Retina (tissue), 1 donor: ENCODE results near the gene SIGLEC14.
"Not testable (repeated sequence)": the region's sequence is repeated elsewhere in the genome, so short reads cannot be mapped to it uniquely, and the experiment has no call there.

Source experiments
- DNase-seq: peaks from one replicate; pipeline ENCODE4 v3.0.0-alpha.2; 2016

Gene SIGLEC14, protein sequence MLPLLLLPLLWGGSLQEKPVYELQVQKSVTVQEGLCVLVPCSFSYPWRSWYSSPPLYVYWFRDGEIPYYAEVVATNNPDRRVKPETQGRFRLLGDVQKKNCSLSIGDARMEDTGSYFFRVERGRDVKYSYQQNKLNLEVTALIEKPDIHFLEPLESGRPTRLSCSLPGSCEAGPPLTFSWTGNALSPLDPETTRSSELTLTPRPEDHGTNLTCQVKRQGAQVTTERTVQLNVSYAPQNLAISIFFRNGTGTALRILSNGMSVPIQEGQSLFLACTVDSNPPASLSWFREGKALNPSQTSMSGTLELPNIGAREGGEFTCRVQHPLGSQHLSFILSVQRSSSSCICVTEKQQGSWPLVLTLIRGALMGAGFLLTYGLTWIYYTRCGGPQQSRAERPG

GRCh38 chr19:51646730-51647129 lies at the start of gene SIGLEC14:
TSS of gene SIGLEC14 (minus strand) at chr19:51646825. CDS start at chr19:51646759, 66 bp downstream.
- not testable (repeated sequence) for DNase-seq

GRCh38 chr19:51695702-51696315 lies 49.2 kb upstream of the SIGLEC14 start:
- no peak for DNase-seq

DNA sequence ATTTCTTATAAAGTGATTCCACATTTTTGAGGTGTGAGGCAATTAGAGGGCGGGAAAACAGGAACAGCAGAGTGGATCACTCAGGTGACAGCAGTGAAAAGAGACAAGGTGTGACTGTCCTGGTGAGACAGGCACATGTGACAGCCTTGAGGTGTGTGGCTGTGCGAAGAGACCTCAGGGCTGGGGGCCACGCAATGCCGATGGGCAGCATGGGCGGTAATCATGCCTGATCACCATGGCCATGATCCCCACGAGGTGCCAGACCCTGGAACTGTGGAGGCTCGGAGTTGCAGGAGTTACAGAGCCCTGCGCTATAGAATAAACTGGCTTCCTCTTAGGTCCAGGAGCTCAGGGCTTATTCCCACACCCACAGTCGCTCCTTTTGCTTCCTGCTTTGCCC lies 48.5 kb upstream of the SIGLEC14 start:
- DNase-seq = no peak

DNA sequence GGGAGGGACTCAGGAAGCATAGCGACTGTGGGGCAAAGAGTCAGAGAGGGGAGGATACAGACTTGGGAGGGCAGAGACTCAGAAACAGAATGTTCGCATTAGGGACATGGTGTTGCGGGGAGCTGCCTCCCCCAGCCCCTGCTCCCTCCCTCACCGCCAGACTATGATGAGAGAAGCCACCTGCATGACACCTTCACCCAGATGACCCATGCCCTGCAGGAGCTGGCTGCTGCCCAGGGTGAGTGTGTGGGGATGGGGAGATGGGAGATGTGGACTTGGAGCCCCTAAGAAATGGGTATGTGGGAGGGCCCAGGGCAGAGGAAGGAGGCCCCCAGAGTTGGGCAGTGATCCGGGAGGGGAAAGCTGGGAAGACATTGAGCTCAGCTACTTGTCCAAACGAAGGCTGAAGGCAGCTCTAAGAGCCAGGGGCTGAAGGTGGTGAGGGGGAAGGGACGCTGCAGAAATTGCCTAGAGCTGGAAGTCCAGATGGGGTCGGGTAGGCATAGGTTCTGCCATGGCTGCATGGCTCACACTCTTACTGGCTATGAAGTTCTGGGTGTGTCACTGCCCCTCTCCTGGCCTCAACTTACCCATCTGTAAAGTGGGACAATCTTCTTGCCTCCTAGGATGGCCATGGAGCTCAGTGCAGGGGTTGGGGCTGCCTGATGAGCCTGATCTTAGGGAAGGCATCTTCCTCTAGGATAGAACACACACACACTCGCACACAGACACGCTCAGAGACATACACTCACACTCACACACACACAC lies 47.9 kb upstream of the SIGLEC14 start:
- no peak for DNase-seq

- no peak for DNase-seq
These were observed 47.2 kb upstream of the SIGLEC14 start for GRCh38 chr19:51693819-51694218.

DNA sequence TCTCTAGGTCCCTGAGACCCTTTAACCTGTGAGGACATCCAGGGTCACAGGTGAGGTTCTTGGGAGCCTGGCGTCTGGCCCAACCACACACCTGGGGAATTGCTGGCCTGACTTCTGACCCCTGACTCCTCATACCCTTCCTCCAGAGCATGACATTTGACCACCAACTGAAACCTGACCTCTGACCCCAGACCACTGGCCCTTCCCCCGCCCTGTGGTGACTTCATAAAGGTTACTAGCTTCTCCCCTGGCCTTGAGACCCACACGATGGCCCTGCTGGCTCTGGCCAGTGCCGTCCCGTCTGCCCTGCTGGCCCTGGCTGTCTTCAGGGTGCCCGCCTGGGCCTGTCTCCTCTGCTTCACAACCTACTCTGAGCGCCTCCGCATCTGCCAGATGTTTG lies 46.6 kb upstream of the SIGLEC14 start, which contains the start of gene SPACA6:
Gene SPACA6 (plus strand): TSS at position 71 of the 400 bp plus-strand sequence. CDS start 197 bp downstream, at position 268.
- no peak for DNase-seq

GRCh38 chr19:51692468-51692867 lies 45.8 kb upstream of the SIGLEC14 start:
- no peak for DNase-seq

GRCh38 chr19:51691584-51692428 lies 45.2 kb upstream of the SIGLEC14 start:
- DNase-seq = no peak

DNA sequence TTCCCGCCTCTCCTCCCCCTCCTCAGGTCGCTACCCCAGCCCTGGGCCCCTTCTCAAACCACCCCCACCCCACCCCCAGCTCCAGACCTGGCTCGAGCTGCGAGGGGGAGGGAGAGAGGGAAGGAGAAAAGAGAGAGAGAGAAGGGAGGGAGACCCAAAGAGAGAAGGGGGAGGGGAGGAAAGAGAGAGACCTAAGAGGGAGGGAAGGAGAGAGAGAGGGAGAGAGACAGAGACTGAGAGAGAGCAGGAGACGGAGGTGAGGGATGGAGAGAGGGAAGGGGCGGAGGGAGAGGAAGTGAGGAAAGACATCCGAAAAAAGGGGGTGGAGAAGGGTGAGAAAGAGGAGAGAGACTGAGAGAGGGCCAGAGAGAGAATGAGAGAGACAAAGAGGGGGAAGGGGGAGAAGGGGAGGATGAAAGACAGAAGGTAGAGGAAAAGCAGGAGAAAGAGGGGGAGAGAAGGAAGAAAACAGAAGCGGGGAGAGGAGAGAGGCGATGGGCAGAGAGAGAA lies 44.5 kb upstream of the SIGLEC14 start:
- peak; percentile 35 for DNase-seq

GRCh38 chr19:51690454-51691073 lies 43.9 kb upstream of the SIGLEC14 start:
- peak; percentile 91 for DNase-seq

GRCh38 chr19:51689751-51690453 lies 43.3 kb upstream of the SIGLEC14 start:
- DNase-seq = peak; percentile 78

DNA sequence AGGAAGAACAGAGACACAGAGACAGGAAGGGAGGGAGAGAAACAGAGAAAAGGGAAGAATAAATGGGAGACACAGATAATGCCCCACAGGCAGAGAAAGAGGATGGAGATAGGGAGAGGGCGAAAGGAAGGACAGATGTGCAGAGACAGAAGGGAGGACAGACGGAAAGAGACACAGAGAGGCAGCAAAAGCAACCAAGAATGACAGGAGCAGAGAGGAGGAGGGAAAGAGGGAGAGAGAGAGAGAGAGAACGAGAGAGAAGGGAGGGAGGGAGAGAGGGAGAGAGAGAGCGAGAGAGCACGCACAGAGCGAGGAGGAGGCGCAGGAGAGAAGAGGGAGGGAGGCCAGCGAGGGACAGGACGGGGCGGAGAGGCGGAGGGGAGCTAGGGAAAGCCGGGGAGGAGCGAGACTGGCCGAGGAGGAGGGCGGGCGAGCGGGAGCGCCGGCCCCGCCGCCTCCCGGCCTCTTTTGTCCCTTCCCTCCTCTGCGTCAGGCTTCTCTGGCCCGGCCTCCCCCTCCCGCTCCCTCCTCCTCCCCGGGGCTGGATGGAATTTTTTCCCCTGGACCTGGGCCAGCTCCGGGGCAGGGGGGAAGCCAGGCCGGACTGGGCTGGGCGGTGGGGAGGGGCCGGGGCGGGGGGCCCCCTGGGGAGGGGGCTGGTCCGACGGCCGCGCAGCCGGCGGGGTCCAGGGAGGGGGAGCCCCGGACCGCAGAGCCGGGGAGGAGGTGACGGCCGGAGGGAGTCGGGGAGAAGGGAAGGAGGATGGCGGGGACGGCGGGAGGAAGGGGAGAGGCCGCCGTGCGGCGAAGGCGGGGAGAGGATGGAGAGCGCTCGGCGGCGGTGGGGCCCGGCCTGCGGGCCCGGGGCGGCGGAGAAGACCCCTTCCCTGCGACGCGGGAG lies 42.3 kb upstream of the SIGLEC14 start:
- DNase-seq = peak; percentile 94

DNA sequence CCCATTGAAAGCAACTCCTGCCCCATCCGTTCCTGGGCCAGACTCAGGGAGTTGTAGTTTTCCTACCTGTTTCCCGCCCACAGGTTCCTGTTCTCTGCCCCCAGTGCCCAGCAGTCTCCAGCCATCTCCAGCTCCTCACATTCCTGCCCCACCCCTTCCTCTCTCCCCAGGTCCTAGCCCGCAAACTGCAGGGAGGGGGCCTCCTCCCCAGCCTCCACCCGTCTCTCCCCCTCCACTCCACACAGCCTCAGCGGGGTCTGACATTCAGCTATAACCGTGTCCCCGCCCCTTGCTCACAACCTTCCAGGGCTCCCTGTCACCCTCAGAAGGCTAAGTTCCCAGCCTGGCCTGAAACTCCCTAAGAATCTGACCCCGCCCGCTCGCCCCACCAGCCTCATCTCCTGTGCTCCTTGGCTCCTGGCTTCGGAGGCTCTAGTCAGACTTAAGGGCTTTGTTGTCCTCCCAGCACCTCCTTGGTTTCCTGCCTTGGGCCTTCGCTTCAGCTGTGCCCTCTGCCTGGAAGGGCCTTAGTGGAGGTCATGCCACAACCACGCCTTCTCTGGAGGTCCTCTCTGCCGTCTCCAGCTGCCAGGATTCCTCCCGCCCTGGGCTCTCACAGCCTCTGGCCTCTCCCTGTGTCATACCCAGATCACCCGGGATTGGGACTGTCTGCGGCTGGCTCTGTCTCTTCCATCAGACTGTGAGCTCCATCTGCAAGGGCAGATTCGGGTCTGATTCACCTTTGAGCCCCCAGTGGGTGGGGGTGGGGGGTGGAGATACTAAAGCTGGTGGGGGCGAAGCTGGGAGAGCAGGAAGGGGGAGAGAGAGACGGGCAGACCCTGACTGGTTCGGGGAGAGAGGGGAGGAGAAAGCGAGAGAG lies 41.4 kb upstream of the SIGLEC14 start:
- DNase-seq = peak; percentile 83

DNA sequence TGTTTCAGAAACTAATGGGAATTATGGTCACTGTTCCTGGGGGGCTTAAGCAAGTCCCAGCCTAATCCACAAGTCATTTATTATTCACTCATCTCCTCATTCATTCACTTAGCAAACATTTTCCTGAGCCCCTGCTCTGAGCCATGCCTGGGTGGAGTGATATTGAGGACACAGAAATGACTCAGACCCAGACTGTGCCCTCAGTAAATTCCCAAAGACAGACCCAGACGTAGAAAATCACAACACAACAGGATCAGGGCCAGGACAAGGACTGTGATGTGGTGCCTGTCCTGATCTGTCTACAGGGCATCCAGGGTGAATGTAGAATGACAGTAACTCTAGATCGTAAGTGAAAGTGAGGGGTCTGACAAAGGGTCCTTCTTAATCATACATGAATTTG lies 39.5 kb upstream of the SIGLEC14 start:
- DNase-seq = no peak

- DNase-seq = no peak
These were observed 34.8 kb upstream of the SIGLEC14 start for GRCh38 chr19:51681286-51681941.

- no peak for DNase-seq
These were observed 33.8 kb upstream of the SIGLEC14 start for GRCh38 chr19:51680474-51680873.

- no peak for DNase-seq
These were observed 30.0 kb upstream of the SIGLEC14 start for GRCh38 chr19:51676566-51677083.

DNA sequence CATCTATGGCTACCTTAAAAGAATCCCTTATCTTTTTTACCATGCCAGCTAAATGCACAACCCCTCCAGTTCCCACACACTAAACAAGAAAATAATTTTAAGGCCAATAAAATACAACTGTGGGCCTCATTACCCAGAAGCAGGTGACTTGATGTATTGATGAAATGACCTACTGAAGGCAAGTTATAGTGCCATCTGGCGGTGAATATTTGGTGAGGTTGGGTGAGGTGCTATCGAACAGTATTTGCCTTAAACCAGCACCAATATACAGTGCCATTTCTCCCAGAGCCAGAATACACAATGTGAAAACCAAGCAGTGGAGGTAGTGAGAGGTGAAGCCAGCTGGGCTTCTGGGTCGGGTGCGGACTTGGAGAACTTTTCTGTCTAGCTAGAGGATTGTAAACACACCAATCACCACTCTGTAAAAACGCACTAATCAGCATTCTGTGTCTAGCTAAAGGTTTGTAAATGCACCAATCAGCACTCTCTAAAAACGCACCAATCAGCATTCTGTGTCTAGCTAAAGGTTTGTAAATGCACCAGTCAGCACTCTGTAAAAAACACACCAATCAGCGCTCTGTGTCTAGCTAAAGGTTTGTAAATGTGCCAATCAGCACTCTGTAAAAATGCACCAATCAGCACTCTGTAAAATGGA lies 29.4 kb upstream of the SIGLEC14 start:
- not testable (repeated sequence) for DNase-seq
